ENCODE data around the gene SLC24A4. TPM values are rescaled to one million over a fixed set of nuclear protein-coding genes. Genes with fewer than 3 reads are reported as not detected.

SLC24A4 gene
- total and polyA plus RNA-seq, 2 of the 4 experiments (the other 2 are of a cell fraction): not detected

DNA sequence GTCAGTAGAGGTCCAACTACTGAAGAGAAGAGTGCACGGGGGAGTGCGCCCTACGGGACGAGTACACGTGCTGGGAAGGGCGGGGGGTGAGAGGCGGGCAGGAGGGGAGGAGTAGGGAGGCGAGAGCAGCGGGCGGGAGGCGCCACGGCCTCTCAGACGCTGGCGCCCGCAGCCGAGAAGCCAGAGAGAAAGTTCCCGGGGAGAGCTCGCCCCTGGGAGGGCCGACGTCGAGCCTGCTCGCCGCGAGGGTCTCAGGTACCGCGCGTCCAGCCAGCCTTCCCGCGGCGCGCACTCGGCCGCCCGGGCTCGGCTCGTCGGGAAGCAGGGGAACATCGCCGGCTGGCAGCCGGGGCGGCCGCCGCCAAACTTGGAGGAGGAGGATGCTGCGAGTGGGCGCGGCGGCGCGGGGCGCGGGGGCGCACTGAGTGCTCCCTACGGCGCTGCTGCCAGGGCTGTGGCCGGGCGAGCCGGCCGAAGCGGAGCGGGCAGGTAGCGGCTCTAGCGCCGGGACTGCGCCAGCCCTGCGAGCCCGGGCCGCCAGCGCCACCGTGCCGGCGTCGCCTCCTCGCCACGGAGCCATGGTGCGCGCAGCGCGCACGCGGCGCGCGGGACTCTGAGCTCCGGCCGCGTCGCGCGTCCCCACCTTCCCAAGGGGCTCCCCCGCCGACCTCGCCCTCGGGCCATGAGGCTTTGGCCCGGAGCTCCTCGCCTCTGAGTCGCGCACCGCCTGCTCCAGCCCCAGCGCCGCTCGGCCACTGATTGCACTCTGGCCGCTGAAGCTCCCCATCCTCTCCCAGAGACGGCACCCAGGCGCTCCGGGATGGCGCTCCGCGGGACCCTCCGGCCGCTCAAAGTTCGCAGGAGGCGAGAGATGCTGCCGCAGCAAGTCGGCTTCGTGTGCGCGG lies at the start of gene SLC24A4 (continued):
- TF ChIP-seq ELK1 (IDR thresholded peaks at IDR 0.05; ENCODE audit: borderline replicate concordance, low read depth, low read length): no peak
- TF ChIP-seq BHLHE40 (IDR thresholded peaks at IDR 0.05; ENCODE audit: low read depth, low read length): no peak
- no peak for TF ChIP-seq NFE2L2 (IDR thresholded peaks at IDR 0.05; ENCODE audit: low read depth, low read length)
- no peak for TF ChIP-seq FOS (IDR thresholded peaks at IDR 0.05; ENCODE audit: low read depth, low read length)

DNA sequence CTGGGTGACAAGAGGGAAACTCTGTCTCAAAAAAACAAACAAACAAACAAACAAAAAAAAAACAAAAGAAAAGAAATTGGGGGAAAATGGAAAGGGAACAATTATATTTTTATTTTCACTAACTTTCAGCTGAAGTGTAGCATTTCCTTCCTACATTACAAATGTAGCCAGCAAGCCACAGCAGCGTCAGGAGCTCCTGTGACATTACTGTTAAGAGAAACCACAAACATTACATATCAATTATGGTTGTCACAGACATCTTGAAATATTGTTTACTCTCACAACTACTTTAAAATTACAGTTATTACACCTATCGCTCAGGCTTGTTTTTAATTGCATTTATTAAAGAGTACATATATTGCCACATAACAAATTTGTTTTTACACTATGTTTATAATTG lies 49.8 kb upstream of the SLC24A4 start:
- Histone ChIP-seq H2BK5ac (ENCODE audit: low read depth, low read length, poor library complexity, severe bottlenecking) (no peak overlapping the region), H3K27me3 (ENCODE audit: control insufficient read depth, insufficient read depth, low read length) (peaks cover 16% of the 10 kb centered on the region), H3K4me1 (ENCODE audit: control insufficient read depth, insufficient read depth, low read length) (no peaks in the 10 kb centered on the region), H3K23ac (ENCODE audit: low read depth, low read length) (no peak overlapping the region), H3K79me1 (ENCODE audit: low read depth in 1 of 2, low read length in 2 of 2) (no peaks in the 10 kb centered on the region), H2AFZ (replicated peaks; ENCODE audit: low read length, poor library complexity) (no peak overlapping the region), H4K8ac (ENCODE audit: low read depth in 2 of 2, low read length in 2 of 2) (no peak overlapping the region), H2AK5ac (ENCODE audit: low read depth, low read length) (no peak overlapping the region), H4K91ac (ENCODE audit: insufficient read depth, low read depth, low read length) (no peak overlapping the region), H3K36me3 (ENCODE audit: control insufficient read depth, insufficient read depth, low read length) (no peaks in the 10 kb centered on the region), H4K5ac (ENCODE audit: low read depth, low read length) (no peak overlapping the region), H2AK9ac (replicated peaks; ENCODE audit: low read depth, low read length, poor library complexity) (no peak overlapping the region), H3K4me3 (ENCODE audit: insufficient read depth, low read depth, low read length) (no peak overlapping the region), H3K9me3 (ENCODE audit: control insufficient read depth, insufficient read depth, low read length) (no peaks in the 10 kb centered on the region), H4K20me1 (ENCODE audit: insufficient read depth, low read length) (no peaks in the 10 kb centered on the region), H3K4ac (ENCODE audit: low read depth, low read length) (no peak overlapping the region), H3K56ac (ENCODE audit: extremely low read depth, insufficient read depth, low read length) (no peak overlapping the region), H2BK120ac (ENCODE audit: low read depth, low read length) (no peak overlapping the region), H3K4me2 (ENCODE audit: low read depth, low read length) (no peak overlapping the region), H2BK20ac (ENCODE audit: low read depth, low read length) (no peak overlapping the region), H3K14ac (replicated peaks; ENCODE audit: low read depth, low read length) (no peak overlapping the region), H3K18ac (ENCODE audit: low read depth, low read length) (no peak overlapping the region), H3K9ac (ENCODE audit: low read depth, low read length) (no peak overlapping the region), H2BK15ac (ENCODE audit: low read depth, low read length) (no peak overlapping the region), H3K27ac (ENCODE audit: insufficient read depth, low read length) (no peak overlapping the region), H3K9me1 (ENCODE audit: insufficient read depth, low read length) (no peaks in the 10 kb centered on the region)
- no CpG with 5 or more reads among the region's 2 CpGs for WGBS, 2 experiments (ENCODE audit: extremely low coverage in 2 of 2, insufficient read length in 1 of 2)
- in situ Hi-C loops (cut with MboI; ENCODE audit: low sequenced_read_pairs): no loop called here
- BruUV-seq (replicated peaks): no TSS peak
- ATAC-seq (ENCODE audit: low read depth): no peak
- CTCF ChIA-PET: interaction anchor here (0.6 kb wide), 2 partner anchors 24 to 56 kb away, joined by 3 to 4 read pairs; no protein-coding TSS in a partner anchor
- POLR2A ChIA-PET (ENCODE audit: unreplicated experiment): no interaction called here
- dilution Hi-C loops (cut with HindIII; ENCODE audit: low sequenced_read_pairs, unreplicated experiment): no loop called here
- intact Hi-C loops (cut with micrococcal nuclease): no loop called here
- no peak for DNase-seq
- no peak for TF ChIP-seq NFE2L2 (IDR thresholded peaks at IDR 0.05; ENCODE audit: low read depth, low read length)
- no peak for TF ChIP-seq RFX5 (IDR thresholded peaks at IDR 0.05; ENCODE audit: low read depth, low read length)
- no peak for TF ChIP-seq FOS (IDR thresholded peaks at IDR 0.05; ENCODE audit: low read depth, low read length)
- no peak for TF ChIP-seq ELK1 (IDR thresholded peaks at IDR 0.05; ENCODE audit: borderline replicate concordance, low read depth, low read length)
- TF ChIP-seq MAZ (IDR thresholded peaks at IDR 0.05; ENCODE audit: borderline replicate concordance, low read depth, low read length): no peak
- TF ChIP-seq RCOR1 (IDR thresholded peaks at IDR 0.05; ENCODE audit: insufficient replicate concordance, low read length): no peak
- TF ChIP-seq CEBPB (IDR thresholded peaks at IDR 0.05; ENCODE audit: low read depth, low read length): no peak
- TF ChIP-seq POLR2A (IDR thresholded peaks at IDR 0.05; ENCODE audit: low read depth, low read length): no peak
- no peak for TF ChIP-seq MXI1 (IDR thresholded peaks at IDR 0.05; ENCODE audit: borderline replicate concordance, low read depth, low read length)
- TF ChIP-seq USF2 (IDR thresholded peaks at IDR 0.05; ENCODE audit: low read depth, low read length): no peak
- no peak for TF ChIP-seq RAD21 (IDR thresholded peaks at IDR 0.05; ENCODE audit: low read length)
- no peak for TF ChIP-seq SMC3 (IDR thresholded peaks at IDR 0.05; ENCODE audit: low read depth, low read length)

All from IMR-90 (cell line).